Activated T-helper 1 cell treated with anti-CD3 and anti-CD28 coated beads, Interleukin-2, amount 50 U/mL, for 16 hours (primary cell): ENCODE data around the gene TCF23.
"Not testable (repeated sequence)": the region's sequence is repeated elsewhere in the genome, so short reads cannot be mapped to it uniquely, and the experiment has no call there.

Experiments used
- DNase-seq, 2 donors: peaks; one replicate each; pipeline ENCODE4 v3.0.0-alpha.2; 2020; ENCODE audit warnings: low read depth in 1 of 2, low spot score in 1 of 2

TCF23 gene

GRCh38 chr2:27186613-27187345, 38.0 kb downstream of the TCF23 start:
- DNase-seq = no peak

- DNase-seq = no peak
Measured at GRCh38 chr2:27189989-27190388, 41.2 kb downstream of the TCF23 start.

- no peak for DNase-seq
Measured at GRCh38 chr2:27191070-27191829, 42.4 kb downstream of the TCF23 start.

DNA sequence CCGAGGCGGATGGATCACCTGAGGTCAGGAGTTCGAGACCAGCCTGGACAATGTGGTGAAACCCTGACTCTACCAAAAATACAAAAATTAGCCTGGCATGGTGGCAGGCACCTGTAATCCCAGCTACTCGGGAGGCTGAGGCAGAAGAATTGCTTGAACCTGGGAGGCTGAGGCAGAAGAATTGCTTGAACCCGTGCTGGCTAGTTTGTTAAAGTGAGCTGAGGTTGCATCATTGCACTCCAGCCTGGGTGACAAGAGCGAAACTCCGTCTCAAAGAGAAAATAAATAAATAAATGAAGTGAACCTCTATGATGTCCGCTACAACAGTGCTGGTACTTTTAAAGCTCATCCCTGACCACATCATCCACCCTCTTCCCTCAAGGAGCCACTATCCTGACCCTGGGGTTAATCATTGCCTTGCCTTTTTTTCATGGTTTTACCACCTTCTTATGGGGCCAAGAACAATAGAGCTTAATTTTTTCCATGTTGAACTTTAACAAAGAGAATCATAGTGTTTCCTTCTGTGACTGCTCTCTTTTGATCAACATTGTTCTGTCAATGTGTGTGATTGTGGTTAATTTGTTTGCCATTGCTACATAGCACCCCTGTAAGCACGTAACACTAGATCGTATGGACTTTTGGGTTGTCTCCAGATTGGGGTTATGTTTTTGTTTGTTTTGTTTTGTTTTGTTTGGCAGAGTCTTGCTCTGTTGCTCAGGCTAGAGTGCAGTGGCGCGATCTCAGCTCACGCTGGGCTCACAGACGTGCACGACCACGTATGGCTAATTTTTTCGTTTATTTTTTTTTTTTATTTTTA, 45.9 kb downstream of the TCF23 start:
- DNase-seq = no peak

DNA sequence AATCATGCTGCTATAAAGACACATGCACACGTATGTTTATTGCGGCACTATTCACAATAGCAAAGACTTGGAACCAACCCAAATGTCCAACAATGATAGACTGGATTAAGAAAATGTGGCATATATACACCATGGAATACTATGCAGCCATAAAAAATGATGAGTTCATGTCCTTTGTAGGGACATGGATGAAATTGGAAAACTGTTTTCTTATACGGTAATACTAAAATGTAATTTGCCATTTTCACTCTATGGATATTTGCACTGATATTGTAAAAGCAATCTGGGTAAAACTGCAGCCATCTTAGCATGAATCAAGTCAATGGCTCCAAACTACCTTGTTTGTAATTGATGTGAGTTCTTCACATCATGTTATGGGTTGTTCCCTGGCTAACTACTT, 47.0 kb downstream of the TCF23 start:
- DNase-seq = not testable (repeated sequence)

GRCh38 chr2:27198068-27198467, 49.3 kb downstream of the TCF23 start:
- not testable (repeated sequence) for DNase-seq

- no peak for DNase-seq
Measured at GRCh38 chr2:27198627-27199026, 49.8 kb downstream of the TCF23 start.

DNA sequence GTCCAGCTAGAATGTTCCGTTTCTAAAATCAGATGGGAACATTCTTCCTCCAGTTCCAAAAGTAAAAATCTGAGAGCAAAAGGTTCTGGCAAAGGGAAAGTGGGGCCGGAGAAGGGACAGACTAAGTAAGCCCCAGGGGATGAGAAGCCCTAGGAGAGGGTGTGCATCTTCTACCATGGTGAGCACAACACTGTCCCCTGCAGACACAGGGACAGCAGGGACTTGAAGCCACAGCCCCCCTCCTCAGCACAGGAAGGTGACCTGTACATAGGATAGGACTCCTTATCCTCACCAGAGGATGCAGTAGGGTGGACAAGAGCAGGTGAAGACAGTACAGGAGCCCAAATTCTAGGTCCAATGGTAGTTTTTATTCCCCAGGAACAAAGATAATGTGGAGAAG, 50.4 kb downstream of the TCF23 start:
- DNase-seq = no peak

DNA sequence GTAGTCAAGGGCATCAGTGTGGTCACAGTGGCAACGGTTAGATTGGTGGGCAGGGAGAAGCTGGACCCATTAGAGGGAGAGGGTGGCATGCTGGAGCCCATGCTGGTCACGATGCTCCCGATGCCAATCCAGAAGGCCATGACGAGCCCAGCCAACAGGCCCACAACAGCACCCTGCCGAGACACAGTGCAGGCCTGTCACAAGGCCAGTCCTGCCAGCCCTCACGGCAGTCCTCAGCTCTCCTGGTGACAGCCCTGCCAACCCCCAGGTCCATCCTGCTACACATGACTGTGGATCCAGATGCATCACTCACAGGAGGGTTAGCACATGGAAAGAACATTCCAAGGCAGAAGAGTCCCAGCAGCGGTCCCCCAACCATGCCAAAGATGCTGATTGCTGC, 52.9 kb downstream of the TCF23 start:
- no peak for DNase-seq

DNA sequence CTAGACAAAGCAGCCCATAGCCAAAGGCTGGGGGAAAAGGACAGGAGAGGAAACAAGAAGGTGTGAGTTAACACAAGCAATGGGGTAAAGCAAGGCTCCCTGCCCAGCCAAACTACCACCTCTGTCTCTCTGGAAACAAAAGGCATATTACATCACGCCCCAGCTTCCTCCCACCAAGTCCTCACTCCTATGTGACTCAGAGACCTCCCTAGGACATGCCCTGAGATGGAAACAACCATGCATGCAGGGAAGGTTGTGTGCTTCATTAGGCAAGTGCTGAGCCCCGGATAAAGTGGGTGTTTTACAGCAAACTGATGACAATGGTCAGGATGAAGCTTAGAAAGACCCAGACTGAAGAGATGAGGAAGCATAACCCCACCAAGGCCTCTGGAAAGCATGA, 54.0 kb downstream of the TCF23 start:
- DNase-seq = no peak

- DNase-seq = no peak
Measured at GRCh38 chr2:27203741-27204140, 54.9 kb downstream of the TCF23 start.

DNA sequence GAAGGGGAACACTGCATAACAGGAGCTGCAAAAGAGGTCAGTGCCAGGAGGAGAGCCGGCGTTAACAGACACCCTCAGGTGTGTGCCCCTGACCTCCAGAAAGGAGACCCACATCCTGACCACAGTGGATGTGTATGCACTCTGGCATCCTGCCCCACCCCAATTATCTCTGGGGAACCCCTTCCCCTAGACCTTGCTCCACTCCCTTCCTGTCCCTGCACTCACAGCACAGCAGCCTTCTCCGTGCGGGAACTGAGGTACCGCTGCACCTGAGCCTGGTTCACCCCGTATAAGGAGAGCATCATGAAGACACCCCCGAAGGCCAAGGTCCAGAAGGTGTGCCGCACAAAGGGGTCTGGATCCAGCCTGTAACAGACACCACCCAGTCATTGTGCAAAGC, 55.8 kb downstream of the TCF23 start:
- no peak for DNase-seq

DNA sequence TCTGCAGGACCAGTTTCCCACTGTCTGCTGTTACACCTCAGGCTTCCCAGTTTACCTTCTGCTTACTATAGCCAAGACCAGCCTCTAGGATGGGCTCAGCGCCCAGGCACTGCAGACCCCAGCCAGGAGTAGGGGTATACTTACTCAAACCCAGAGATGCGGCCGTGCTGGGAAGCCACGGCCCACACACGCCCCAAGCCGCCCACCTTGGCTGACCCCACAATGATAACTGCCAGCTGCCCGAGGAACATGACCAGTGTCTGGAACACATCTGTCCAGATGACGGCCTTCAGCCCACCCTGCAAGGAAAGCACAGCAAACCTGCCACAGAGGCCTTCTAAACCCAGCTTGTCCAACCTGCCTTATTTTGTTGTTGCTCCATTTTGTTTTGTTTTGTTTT, 56.4 kb downstream of the TCF23 start:
- no peak for DNase-seq

DNA sequence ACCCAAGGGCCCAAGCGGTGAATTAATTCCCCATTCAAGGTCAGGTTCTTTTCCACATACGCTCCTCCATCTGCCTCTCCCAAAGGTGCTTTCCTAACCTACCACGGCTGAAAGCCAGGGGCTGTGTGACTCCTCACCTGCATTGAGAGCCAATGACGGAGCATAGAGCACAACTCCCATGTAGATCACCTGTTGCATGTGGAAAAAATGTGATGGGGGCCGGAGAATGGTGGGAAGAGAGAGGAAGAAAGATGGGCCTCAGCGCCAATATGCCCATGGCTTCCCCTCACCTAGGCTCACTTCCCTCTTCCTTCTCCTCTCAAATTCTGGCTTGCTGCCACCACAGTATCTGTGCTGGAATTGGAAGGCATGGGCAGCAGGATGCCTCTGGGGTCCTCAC, 57.5 kb downstream of the TCF23 start:
- DNase-seq = no peak
